B cell (primary cell): ENCODE results near the gene TMEM132D. TPM values are rescaled to one million over a fixed set of nuclear protein-coding genes. Genes with fewer than 3 reads are reported as not detected.

Experiments
- ATAC-seq: fragments of 200-7000 bp; cut with Tn5 transposase; one replicate; pipeline ENCODE4 v1.10.0; 2021; ENCODE audit warnings: low read depth, mild to moderate bottlenecking, moderate number of reproducible peaks, moderate library complexity
- CTCF ChIA-PET: fragments of 350-600 bp; sonication (Branson Sonifier 250); formaldehyde crosslinking; loops from one replicate; lab custom pipeline; 2021; ENCODE audit warnings: antibody characterized with exemption, inconsistent platforms; lab: Charles Lee
- POLR2A ChIA-PET: fragments of 350-600 bp; sonication (Branson Sonifier 250); formaldehyde crosslinking; loops from one replicate; lab custom pipeline; 2021; ENCODE audit warnings: antibody characterized with exemption; lab: Charles Lee
- DNase-seq: peaks from one replicate; pipeline ENCODE4 v3.0.0; 2013
- H2AFZ ChIP-seq: 2 replicates; pipeline ENCODE4 v1.6.1; 2012; ENCODE audit warnings: mild to moderate bottlenecking, low read depth, low read length; ENCODE audit not compliant: insufficient read depth, poor library complexity, severe bottlenecking
- H3K27ac ChIP-seq, 2 donors: 1 replicate in 1 of 2; 2 replicates in 1 of 2; pipeline ENCODE4 v1.5.1; 2012 to 2013; ENCODE audit warnings: low read length in 2 of 2, mild to moderate bottlenecking in 2 of 2, moderate library complexity in 1 of 2
- H3K27me3 ChIP-seq, 4 experiments: fragments of 200-600 bp in 1 of 4; sonication (generic) in 1 of 4; replicated peaks in 1 of 4; 1 replicate in 2 of 4; 2 replicates in 2 of 4; pipeline versions ENCODE4 v1.6.1 to v1.7.0; 2013 to 2016; ENCODE audit warnings: low read length in 3 of 4, mild to moderate bottlenecking in 2 of 4, mixed read lengths in 1 of 4, moderate library complexity in 1 of 4; ENCODE audit not compliant: insufficient read depth in 4 of 4, control insufficient read depth in 3 of 4; ENCODE audit errors: control extremely low read depth in 1 of 4
- H3K36me3 ChIP-seq, 2 experiments: replicated peaks in 1 of 2; 1 replicate in 1 of 2; 2 replicates in 1 of 2; pipeline versions ENCODE4 v1.6.1 to v1.7.1; 2013; ENCODE audit warnings: low read length in 1 of 2; ENCODE audit not compliant: insufficient read depth in 2 of 2, control insufficient read depth in 1 of 2; ENCODE audit errors: control extremely low read depth in 1 of 2, extremely low read depth in 1 of 2
- H3K4me1 ChIP-seq, 2 donors: fragments of 200-600 bp in 1 of 2; sonication (generic) in 1 of 2; 1 replicate in 1 of 2; 2 replicates in 1 of 2; pipeline versions ENCODE4 v1.5.1 to v1.6.1; 2013 to 2017; ENCODE audit warnings: low read length in 2 of 2; ENCODE audit not compliant: control insufficient read depth in 2 of 2, insufficient read depth in 2 of 2
- H3K4me2 ChIP-seq: replicated peaks from 2 replicates; pipeline ENCODE3; 2012; ENCODE audit warnings: mild to moderate bottlenecking, low read depth, low read length; ENCODE audit not compliant: poor library complexity, severe bottlenecking
- H3K4me3 ChIP-seq, 5 experiments: fragments of 200-600 bp in 1 of 5; sonication (generic) in 1 of 5; 1 replicate in 3 of 5; 2 replicates in 2 of 5; pipeline versions ENCODE4 v1.5.1 to v1.7.0; 2011 to 2016; ENCODE audit warnings: low read length in 4 of 5, mild to moderate bottlenecking in 4 of 5, low read depth in 2 of 5, control low read depth in 1 of 5, moderate library complexity in 1 of 5; ENCODE audit not compliant: insufficient read depth in 1 of 5; ENCODE audit errors: control extremely low read depth in 1 of 5, extremely low read depth in 1 of 5
- H3K79me2 ChIP-seq: fragments of 200-600 bp; sonication (generic); one replicate; pipeline ENCODE4 v1.6.0; 2016; ENCODE audit warnings: low read length; ENCODE audit not compliant: control insufficient read depth, insufficient read depth
- H3K9ac ChIP-seq: fragments of 200-600 bp; sonication (generic); 2 replicates; pipeline ENCODE4 v1.6.1; 2017; ENCODE audit warnings: mild to moderate bottlenecking, low read length, moderate library complexity
- H3K9me3 ChIP-seq, 3 donors: one replicate each; pipeline versions ENCODE4 v1.6.1 to v1.7.1; 2013; ENCODE audit warnings: low read length in 2 of 3; ENCODE audit not compliant: control insufficient read depth in 2 of 3, insufficient read depth in 1 of 3; ENCODE audit errors: control extremely low read depth in 1 of 3
- H4K20me1 ChIP-seq: 2 replicates; pipeline ENCODE4 v1.6.0; 2012; ENCODE audit warnings: mild to moderate bottlenecking, low read length; ENCODE audit not compliant: insufficient read depth, control insufficient read depth, poor library complexity, severe bottlenecking
- H3K27ac Mint-ChIP-seq: one replicate; pipeline ENCODE4 v1.8.0; 2021; ENCODE audit warnings: mixed read lengths
- H3K27me3 Mint-ChIP-seq: one replicate; pipeline ENCODE4 v1.8.0; 2021; ENCODE audit warnings: mixed read lengths
- H3K4me1 Mint-ChIP-seq: one replicate; pipeline ENCODE4 v1.8.0; 2021; ENCODE audit warnings: mixed read lengths
- H3K4me3 Mint-ChIP-seq: one replicate; pipeline ENCODE4 v1.8.0; 2021; ENCODE audit warnings: mixed read lengths
- H3K9me3 Mint-ChIP-seq: one replicate; pipeline ENCODE4 v1.8.0; 2022; ENCODE audit warnings: mixed read lengths; ENCODE audit not compliant: insufficient read depth
- CTCF ChIP-seq: fragments of 200-600 bp; IDR thresholded peaks from one replicate; pipeline ENCODE4 v1.8.0; 2022; ENCODE audit warnings: antibody characterized with exemption, mild to moderate bottlenecking
- EZH2 ChIP-seq: IDR thresholded peaks from 2 replicates; pipeline ENCODE4 v1.6.1; 2012; ENCODE audit warnings: borderline replicate concordance, low read depth, mild to moderate bottlenecking, moderate library complexity, low read length; ENCODE audit not compliant: insufficient read depth, poor library complexity, severe bottlenecking
- WGBS: methylation state at CpG from one replicate; pipeline ENCODE4 v1.1.5; 2013; ENCODE audit warnings: missing lambda C conversion rate; ENCODE audit not compliant: insufficient coverage; 5-methylcytosine and 5-hydroxymethylcytosine counted together
- intact Hi-C: fragments of 100-400 bp; cut with micrococcal nuclease; formaldehyde crosslinking; loops from one replicate; pipeline ENCODE4 v1.10.0; 2022
- polyA plus RNA-seq: library from polyadenylated mRNA; depleted of rRNA; stranded (reverse); fragments of >200 nt; gene quantifications from 2 replicates; pipeline ENCODE4 v1.2.3, GENCODE V29; 2012
- total RNA-seq, 2 donors: library from RNA; stranded (reverse); fragments of 120-200 nt in 1 of 2; gene quantifications; 1 replicate in 1 of 2; 2 replicates in 1 of 2; pipeline versions ENCODE4 v1.2.3 to v1.2.4, GENCODE V29; 2013 to 2022

The TMEM132D gene
- total and polyA plus RNA-seq, 2 donors (not counting 1 experiment from before 2014, with no cell fraction given) = not detected

- no peaks in the 10 kb centered on the region for H3K79me2 ChIP-seq
Measured at GRCh38 chr12:129520739-129521138, 383.1 kb downstream of the TMEM132D start.

DNA sequence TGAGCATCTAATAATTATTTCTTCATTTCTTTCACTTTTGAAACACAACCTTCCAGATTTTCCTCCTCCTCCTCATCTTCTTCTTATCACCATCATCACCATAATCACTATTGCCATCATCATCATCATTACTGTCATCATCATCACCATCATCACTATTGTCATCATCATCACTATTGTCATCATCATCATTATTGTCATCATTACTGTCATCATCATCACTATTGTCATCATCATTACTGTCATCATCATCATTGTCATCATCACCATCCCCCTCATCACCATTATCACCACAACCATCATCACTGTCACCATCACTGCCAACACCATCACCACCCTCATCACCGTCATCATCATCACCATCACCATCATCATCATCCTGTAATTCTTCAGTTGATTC is 400.0 kb downstream of the TMEM132D start:
- POLR2A ChIA-PET = no interaction called here
- Histone ChIP-seq H3K4me1 (no peaks in the 10 kb centered on the region), H3K4me2 (no peak overlapping the region), H3K36me3 (no peaks in the 10 kb centered on the region), H4K20me1 (no peaks in the 10 kb centered on the region), H3K9ac (no peak overlapping the region), H2AFZ (no peak overlapping the region), H3K4me3 (no peak overlapping the region), H3K79me2 (no peaks in the 10 kb centered on the region), H3K27me3 (no peaks in the 10 kb centered on the region), H3K9me3 (peaks cover 0 to 8% (median 0%) of the 10 kb centered on the region in 3 donors), H3K27ac (no peak overlapping the region)
- peaks cover 4% of the 10 kb centered on the region for H3K9me3 Mint-ChIP-seq
- no peaks in the 10 kb centered on the region for H3K4me1 Mint-ChIP-seq
- CTCF ChIA-PET = no interaction called here
- no peak overlapping the region for H3K27ac Mint-ChIP-seq
- no peak for ATAC-seq
- no peak for DNase-seq
- TF ChIP-seq EZH2 (no peak), CTCF (no peak)
- intact Hi-C loops = no loop called here
- WGBS = 100% methylated on average over 1 of the region's 1 CpG
- no peak overlapping the region for H3K4me3 Mint-ChIP-seq
- H3K27me3 Mint-ChIP-seq = no peaks in the 10 kb centered on the region

More at GRCh38 chr12:129520739-129521138, 383.1 kb downstream of the TMEM132D start:
- Histone ChIP-seq H3K36me3 (no peaks in the 10 kb centered on the region), H4K20me1 (no peaks in the 10 kb centered on the region), H3K27me3 (no peaks in the 10 kb centered on the region), H3K27ac (no peak overlapping the region), H3K9ac (no peak overlapping the region), H3K9me3 (peaks cover 0 to 3% (median 0%) of the 10 kb centered on the region in 3 donors), H3K4me1 (no peaks in the 10 kb centered on the region), H3K4me3 (no peak overlapping the region), H2AFZ (no peak overlapping the region), H3K4me2 (no peak overlapping the region)
- no peak overlapping the region for H3K4me3 Mint-ChIP-seq
- WGBS = 79% methylated on average over 1 of the region's 1 CpG
- no peak for DNase-seq
- intact Hi-C loops = no loop called here
- no peaks in the 10 kb centered on the region for H3K4me1 Mint-ChIP-seq
- POLR2A ChIA-PET = no interaction called here
- CTCF ChIA-PET = no interaction called here
- ATAC-seq = no peak
- H3K27ac Mint-ChIP-seq = no peak overlapping the region
- no peaks in the 10 kb centered on the region for H3K27me3 Mint-ChIP-seq
- H3K9me3 Mint-ChIP-seq = peaks cover 2% of the 10 kb centered on the region
- TF ChIP-seq CTCF (no peak), EZH2 (no peak)
